Measurements from ENCODE around the gene ADIPOR2. TPM values are rescaled to one million over a fixed set of nuclear protein-coding genes. Genes with fewer than 3 reads are reported as not detected.

ADIPOR2 gene
- total and polyA plus RNA-seq, 11 donors, result 17.7 to 52.5 (median 36.7) TPM

- WGBS, 4 donors, result 40 to 59% (median 50%) methylated on average over 2 of the region's 2 CpGs
- ATAC-seq, result no peak
These were observed 11.8 kb downstream of the ADIPOR2 start for GRCh38 chr12:1702713-1703112.

DNA sequence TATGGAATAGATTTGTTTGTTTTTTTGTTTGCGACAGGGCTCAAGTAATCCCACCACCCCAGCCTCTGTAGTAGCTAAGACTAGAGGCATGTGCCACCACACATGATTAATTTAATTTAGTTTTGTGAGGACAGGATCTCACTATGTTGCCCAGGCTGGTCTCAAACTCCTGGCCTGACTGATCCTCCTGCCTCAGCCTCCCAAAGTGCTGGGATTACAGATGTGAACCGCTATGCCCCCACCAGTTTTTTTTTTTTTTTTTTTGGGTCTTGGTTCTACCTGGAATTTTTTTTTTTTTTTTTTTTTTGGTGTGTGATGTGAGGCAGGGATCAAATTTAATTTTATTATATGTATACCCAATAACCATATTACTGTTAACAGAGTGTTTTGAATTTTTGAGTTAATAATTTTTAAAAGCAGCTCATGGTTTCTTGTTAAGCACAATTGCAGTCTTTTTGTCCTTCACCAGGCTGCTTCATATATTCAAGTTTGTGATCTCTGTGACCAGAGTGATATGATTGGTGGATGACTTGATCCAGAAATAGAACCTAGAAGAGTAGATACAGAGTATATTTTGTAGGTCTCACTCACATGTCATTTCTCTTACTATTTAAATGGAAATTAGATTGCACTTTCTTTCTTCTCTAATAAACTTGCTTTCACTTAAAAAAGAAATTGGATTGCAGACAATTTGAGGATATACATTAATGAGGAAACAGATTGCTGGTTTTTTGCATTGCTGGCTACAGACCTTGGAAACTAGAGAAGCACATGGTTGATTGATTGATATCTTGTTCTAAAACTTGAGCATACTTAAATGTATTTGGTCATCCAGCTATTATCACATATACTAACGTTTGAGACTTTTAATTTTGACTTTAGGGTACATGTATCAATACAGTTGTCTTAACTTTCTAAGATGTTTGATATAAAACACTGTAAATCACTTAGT lies 13.2 kb downstream of the ADIPOR2 start:
- Histone ChIP-seq H3K4me3 (no peak overlapping the region), H3K9me3 (no peaks in the 10 kb centered on the region), H3K4me1 (peaks cover 0 to 75% (median 10%) of the 10 kb centered on the region in 12 donors), H3K27me3 (no peaks in the 10 kb centered on the region), H3K27ac (no peak overlapping the region), H3K36me3 (no peaks in the 10 kb centered on the region)
- DNase-seq (no peak), ATAC-seq (no peak)
- WGBS, 4 donors, result 67 to 78% (median 73%) methylated on average over 3 of the region's 3 CpGs
- intact Hi-C loops (cut with DNase I), result loop anchor here in 1 of 10 donors (5.0 kb wide), 1 partner anchor 53 kb away; no protein-coding TSS in a partner anchor
- TF ChIP-seq, protein P1, sequence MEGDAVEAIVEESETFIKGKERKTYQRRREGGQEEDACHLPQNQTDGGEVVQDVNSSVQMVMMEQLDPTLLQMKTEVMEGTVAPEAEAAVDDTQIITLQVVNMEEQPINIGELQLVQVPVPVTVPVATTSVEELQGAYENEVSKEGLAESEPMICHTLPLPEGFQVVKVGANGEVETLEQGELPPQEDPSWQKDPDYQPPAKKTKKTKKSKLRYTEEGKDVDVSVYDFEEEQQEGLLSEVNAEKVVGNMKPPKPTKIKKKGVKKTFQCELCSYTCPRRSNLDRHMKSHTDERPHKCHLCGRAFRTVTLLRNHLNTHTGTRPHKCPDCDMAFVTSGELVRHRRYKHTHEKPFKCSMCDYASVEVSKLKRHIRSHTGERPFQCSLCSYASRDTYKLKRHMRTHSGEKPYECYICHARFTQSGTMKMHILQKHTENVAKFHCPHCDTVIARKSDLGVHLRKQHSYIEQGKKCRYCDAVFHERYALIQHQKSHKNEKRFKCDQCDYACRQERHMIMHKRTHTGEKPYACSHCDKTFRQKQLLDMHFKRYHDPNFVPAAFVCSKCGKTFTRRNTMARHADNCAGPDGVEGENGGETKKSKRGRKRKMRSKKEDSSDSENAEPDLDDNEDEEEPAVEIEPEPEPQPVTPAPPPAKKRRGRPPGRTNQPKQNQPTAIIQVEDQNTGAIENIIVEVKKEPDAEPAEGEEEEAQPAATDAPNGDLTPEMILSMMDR (IDR thresholded peaks at IDR 0.05), result no peak
- TF ChIP-seq POLR2A (IDR thresholded peaks at IDR 0.05), result no peak

More at GRCh38 chr12:1702713-1703112, 11.8 kb downstream of the ADIPOR2 start:
- H3K4me3 ChIP-seq, result no peak overlapping the region
- no peak for DNase-seq
- H3K9me3 ChIP-seq, result no peaks in the 10 kb centered on the region
- TF ChIP-seq, protein P1 (IDR thresholded peaks at IDR 0.05), result no peak
- TF ChIP-seq POLR2A (IDR thresholded peaks at IDR 0.05), result no peak
- no peaks in the 10 kb centered on the region for H3K36me3 ChIP-seq
- no peaks in the 10 kb centered on the region for H3K27me3 ChIP-seq
- H3K27ac ChIP-seq, result no peak overlapping the region
- intact Hi-C loops (cut with DNase I), result loop anchor here in 1 of 10 donors (5.0 kb wide), 1 partner anchor 55 kb away; no protein-coding TSS in a partner anchor
- peaks cover 0 to 82% (median 15%) of the 10 kb centered on the region in 12 donors for H3K4me1 ChIP-seq

DNA sequence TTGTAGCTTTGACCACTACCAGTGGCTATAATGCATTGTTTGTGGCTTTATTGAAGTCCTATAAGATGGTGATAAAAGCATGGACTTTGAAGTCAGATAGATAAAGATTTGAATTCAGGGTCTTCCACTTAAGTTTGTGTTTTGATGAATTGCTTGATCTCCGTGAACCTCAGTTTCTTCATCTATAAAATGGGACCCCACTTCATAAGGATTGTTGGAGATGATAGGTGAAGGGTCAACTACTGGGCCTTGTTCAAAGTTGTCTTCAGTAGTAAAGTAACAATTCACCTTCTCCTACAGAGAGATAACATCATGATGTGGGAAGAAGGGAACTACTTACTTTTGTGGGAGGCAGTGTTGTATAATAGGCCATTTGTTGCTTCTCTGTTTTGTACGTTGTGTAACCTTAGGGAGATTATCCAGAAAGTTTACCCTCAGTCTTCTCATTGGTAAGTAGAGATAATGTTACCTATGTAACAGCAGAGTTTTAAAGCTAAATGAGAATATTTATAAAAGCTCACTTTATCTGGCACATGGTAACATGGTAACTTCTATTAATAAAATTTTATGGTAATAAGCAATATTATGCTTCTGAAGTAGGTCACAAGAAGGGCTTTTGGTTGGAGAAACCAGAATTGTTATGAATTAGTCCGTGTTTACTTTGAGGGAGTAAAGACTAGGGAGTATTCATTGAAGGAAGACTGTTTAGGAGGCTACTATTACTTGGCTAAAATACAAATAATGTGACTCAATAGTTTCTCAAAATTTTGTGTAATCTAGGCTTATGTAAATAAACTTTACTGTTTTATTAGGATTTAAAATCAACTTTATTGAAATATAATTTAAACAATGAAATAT lies 15.1 kb downstream of the ADIPOR2 start:
- H3K27me3 ChIP-seq, result no peaks in the 10 kb centered on the region
- no peak for ATAC-seq
- no peaks in the 10 kb centered on the region for H3K36me3 ChIP-seq
- 90 to 95% (median 93%) methylated on average over 3 of the region's 3 CpGs for WGBS, 4 donors
- H3K27ac ChIP-seq, result no peak overlapping the region
- intact Hi-C loops (cut with DNase I), result no loop called here
- H3K4me1 ChIP-seq, result peaks cover 0 to 62% (median 10%) of the 10 kb centered on the region in 12 donors
- TF ChIP-seq, protein P1 (IDR thresholded peaks at IDR 0.05), result no peak
- no peak for TF ChIP-seq POLR2A (IDR thresholded peaks at IDR 0.05)
- H3K9me3 ChIP-seq, result peaks cover 0 to 7% (median 0%) of the 10 kb centered on the region in 12 donors
- no peak overlapping the region for H3K4me3 ChIP-seq
- DNase-seq, result no peak
